Measurements from ENCODE around the gene CEND1. TPM values are rescaled to one million over a fixed set of nuclear protein-coding genes. Genes with fewer than 3 reads are reported as not detected.

CEND1 gene
- total and polyA plus RNA-seq, 2 experiments from 2014 or later: 1.6 to 8.2 TPM

GRCh38 chr11:829176-829846 is 39.4 kb upstream of the CEND1 start:
- peaks cover 29% of the 10 kb centered on the region for H3K27me3 ChIP-seq
- peak overlapping the region; percentile 31 for H3K4me3 ChIP-seq
- peaks cover 2% of the 10 kb centered on the region for H3K36me3 ChIP-seq
- no peak for TF ChIP-seq CTCF (IDR thresholded peaks at IDR 0.05; ENCODE audit: low read depth, low read length)
- no peaks in the 10 kb centered on the region for H3K9me3 ChIP-seq (ENCODE audit: low read depth)
- no peak overlapping the region for H3K27ac ChIP-seq
- peaks cover 34% of the 10 kb centered on the region for H3K4me1 ChIP-seq (ENCODE audit: low read depth)
- peak in 1 of 2 donors; percentile 47 for DNase-seq (ENCODE audit: low read depth in 1 of 2, low spot score in 1 of 2)

GRCh38 chr11:828506-829175 is 38.8 kb upstream of the CEND1 start:
- H3K27me3 ChIP-seq: peaks cover 29% of the 10 kb centered on the region
- DNase-seq (ENCODE audit: low read depth in 1 of 2, low spot score in 1 of 2): no peak
- H3K4me1 ChIP-seq (ENCODE audit: low read depth): peaks cover 30% of the 10 kb centered on the region
- H3K27ac ChIP-seq: no peak overlapping the region
- H3K4me3 ChIP-seq: no peak overlapping the region
- H3K36me3 ChIP-seq: peaks cover 7% of the 10 kb centered on the region
- TF ChIP-seq CTCF (IDR thresholded peaks at IDR 0.05; ENCODE audit: low read depth, low read length): no peak
- no peaks in the 10 kb centered on the region for H3K9me3 ChIP-seq (ENCODE audit: low read depth)

GRCh38 chr11:827897-828192 is 38.0 kb upstream of the CEND1 start, which contains the start of gene CRACR2B:
TSS of gene CRACR2B (plus strand) at chr11:827919. CDS start at chr11:828608, 689 bp downstream.
- TF ChIP-seq CTCF (IDR thresholded peaks at IDR 0.05; ENCODE audit: low read depth, low read length): no peak

GRCh38 chr11:827146-827896 is 37.4 kb upstream of the CEND1 start:
- Histone ChIP-seq H3K27ac (peak overlapping the region; percentile 27), H3K27me3 (peaks cover 29% of the 10 kb centered on the region), H3K4me1 (ENCODE audit: low read depth) (peaks cover 30% of the 10 kb centered on the region), H3K9me3 (ENCODE audit: low read depth) (no peaks in the 10 kb centered on the region), H3K36me3 (peaks cover 7% of the 10 kb centered on the region), H3K4me3 (peak overlapping the region; percentile 27)
- DNase-seq (ENCODE audit: low read depth in 1 of 2, low spot score in 1 of 2): peak in 1 of 2 donors; percentile 67
- no peak for TF ChIP-seq CTCF (IDR thresholded peaks at IDR 0.05; ENCODE audit: low read depth, low read length)

More at GRCh38 chr11:827897-828192, 38.0 kb upstream of the CEND1 start, which contains the start of gene CRACR2B:
- Histone ChIP-seq H3K27ac (peak within 1 kb of the TSS; percentile 27), H3K36me3 (peaks cover 7% of the 10 kb centered on the region), H3K4me3 (peak within 1 kb of the TSS; percentile 27), H3K9me3 (ENCODE audit: low read depth) (no peaks in the 10 kb centered on the region), H3K4me1 (ENCODE audit: low read depth) (peaks cover 30% of the 10 kb centered on the region), H3K27me3 (peaks cover 29% of the 10 kb centered on the region)
- DNase-seq (ENCODE audit: low read depth in 1 of 2, low spot score in 1 of 2): no peak

GRCh38 chr11:826836-827145 is 36.9 kb upstream of the CEND1 start:
- peaks cover 7% of the 10 kb centered on the region for H3K36me3 ChIP-seq
- peaks cover 29% of the 10 kb centered on the region for H3K27me3 ChIP-seq
- no peak for TF ChIP-seq CTCF (IDR thresholded peaks at IDR 0.05; ENCODE audit: low read depth, low read length)
- H3K4me1 ChIP-seq (ENCODE audit: low read depth): peaks cover 30% of the 10 kb centered on the region
- H3K9me3 ChIP-seq (ENCODE audit: low read depth): no peaks in the 10 kb centered on the region
- H3K27ac ChIP-seq: peak overlapping the region; percentile 27
- peak overlapping the region; percentile 27 for H3K4me3 ChIP-seq
- DNase-seq (ENCODE audit: low read depth in 1 of 2, low spot score in 1 of 2): no peak
